Measurements from ENCODE around the gene PCNX4.

DNA sequence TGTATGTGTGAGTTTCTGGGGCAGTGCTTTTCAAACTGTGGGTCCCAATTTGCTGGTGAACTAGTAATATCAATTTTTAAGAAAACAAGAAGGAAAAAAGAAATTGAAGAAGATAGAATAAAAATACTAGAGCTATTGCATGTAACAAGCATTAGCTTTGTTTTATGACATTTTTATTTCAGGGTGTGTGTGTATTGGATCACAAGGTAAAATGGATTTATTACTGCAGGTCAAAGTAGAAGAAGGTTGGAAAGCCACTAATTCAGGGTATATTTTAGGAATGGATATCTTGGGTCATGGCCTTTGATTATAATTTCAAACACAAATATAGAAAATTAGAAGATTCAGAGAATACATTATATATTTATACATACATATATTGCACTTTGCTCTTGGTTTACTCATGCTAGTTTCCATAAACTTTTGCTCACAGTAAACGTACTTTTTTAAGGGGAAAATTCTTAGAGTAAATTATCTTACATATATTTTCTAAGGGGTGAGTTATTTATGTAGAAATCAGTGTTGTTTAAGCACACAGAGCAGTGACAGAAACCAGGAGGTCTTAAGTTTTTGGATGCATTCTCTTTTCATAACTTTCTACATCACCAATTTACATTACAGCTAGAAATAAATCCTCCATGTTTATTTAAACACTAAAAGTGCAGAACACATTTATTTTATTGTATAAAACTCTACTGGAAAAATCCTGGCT, 122.8 kb downstream of the PCNX4 start:
- TF ChIP-seq, protein P1, sequence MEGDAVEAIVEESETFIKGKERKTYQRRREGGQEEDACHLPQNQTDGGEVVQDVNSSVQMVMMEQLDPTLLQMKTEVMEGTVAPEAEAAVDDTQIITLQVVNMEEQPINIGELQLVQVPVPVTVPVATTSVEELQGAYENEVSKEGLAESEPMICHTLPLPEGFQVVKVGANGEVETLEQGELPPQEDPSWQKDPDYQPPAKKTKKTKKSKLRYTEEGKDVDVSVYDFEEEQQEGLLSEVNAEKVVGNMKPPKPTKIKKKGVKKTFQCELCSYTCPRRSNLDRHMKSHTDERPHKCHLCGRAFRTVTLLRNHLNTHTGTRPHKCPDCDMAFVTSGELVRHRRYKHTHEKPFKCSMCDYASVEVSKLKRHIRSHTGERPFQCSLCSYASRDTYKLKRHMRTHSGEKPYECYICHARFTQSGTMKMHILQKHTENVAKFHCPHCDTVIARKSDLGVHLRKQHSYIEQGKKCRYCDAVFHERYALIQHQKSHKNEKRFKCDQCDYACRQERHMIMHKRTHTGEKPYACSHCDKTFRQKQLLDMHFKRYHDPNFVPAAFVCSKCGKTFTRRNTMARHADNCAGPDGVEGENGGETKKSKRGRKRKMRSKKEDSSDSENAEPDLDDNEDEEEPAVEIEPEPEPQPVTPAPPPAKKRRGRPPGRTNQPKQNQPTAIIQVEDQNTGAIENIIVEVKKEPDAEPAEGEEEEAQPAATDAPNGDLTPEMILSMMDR (conservative IDR thresholded peaks at IDR 0.05; ENCODE audit: low read depth, low read length) = no peak
- no peak for TF ChIP-seq EZH2 (IDR thresholded peaks at IDR 0.05; ENCODE audit: borderline replicate concordance, low read depth, low read length, poor library complexity, severe bottlenecking)

All from A673 (cell line).